Esophagus squamous epithelium (tissue), 4 donors: ENCODE results near the gene NFIB.

Experiments
- POLR2A ChIP-seq, 4 donors: fragments of 450-650 bp; IDR thresholded peaks; one replicate each; pipeline ENCODE4 v1.6.1; 2017; ENCODE audit warnings: antibody characterized with exemption in 4 of 4, mild to moderate bottlenecking in 4 of 4, moderate library complexity in 3 of 4
- TF ChIP-seq, protein P1 (sequence below), 6 experiments: fragments of 450-650 bp in 4 of 6; fragments of 200-600 bp in 2 of 6; sonication (generic) in 2 of 6; IDR thresholded peaks; one replicate each; pipeline ENCODE4 v1.5.1; 2016 to 2019; ENCODE audit warnings: antibody characterized with exemption in 6 of 6, mild to moderate bottlenecking in 4 of 6, moderate library complexity in 4 of 6

DNA sequence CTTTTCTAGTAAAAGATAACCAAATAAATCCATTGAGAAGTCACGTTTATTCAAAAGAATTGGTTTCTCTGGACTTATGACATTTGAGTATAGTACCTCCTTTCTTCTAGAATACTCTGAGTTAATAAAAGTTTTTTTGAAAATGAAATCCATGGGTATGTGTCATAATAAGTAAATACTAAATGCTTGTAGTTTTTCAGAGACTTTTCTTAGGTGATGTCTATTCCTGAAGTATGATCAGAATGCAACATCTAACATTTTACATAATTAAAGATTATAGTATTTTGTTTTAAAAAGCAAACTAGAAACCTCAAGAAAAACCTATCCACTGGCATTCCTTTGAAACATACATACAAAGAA, 63.2 kb downstream of the NFIB start:
- no peak for TF ChIP-seq POLR2A (IDR thresholded peaks at IDR 0.05)
- TF ChIP-seq, protein P1, sequence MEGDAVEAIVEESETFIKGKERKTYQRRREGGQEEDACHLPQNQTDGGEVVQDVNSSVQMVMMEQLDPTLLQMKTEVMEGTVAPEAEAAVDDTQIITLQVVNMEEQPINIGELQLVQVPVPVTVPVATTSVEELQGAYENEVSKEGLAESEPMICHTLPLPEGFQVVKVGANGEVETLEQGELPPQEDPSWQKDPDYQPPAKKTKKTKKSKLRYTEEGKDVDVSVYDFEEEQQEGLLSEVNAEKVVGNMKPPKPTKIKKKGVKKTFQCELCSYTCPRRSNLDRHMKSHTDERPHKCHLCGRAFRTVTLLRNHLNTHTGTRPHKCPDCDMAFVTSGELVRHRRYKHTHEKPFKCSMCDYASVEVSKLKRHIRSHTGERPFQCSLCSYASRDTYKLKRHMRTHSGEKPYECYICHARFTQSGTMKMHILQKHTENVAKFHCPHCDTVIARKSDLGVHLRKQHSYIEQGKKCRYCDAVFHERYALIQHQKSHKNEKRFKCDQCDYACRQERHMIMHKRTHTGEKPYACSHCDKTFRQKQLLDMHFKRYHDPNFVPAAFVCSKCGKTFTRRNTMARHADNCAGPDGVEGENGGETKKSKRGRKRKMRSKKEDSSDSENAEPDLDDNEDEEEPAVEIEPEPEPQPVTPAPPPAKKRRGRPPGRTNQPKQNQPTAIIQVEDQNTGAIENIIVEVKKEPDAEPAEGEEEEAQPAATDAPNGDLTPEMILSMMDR (IDR thresholded peaks at IDR 0.05) = no peak
